Lung (tissue), 12 donors: ENCODE measurements around the gene ALG14. TPM values are rescaled to one million over a fixed set of nuclear protein-coding genes. Genes with fewer than 3 reads are reported as not detected.

Experiments
- ATAC-seq: fragments of 200-7000 bp; cut with Tn5 transposase; one replicate; pipeline ENCODE4 v1.9.1; 2020; ENCODE audit warnings: moderate number of reproducible peaks; ENCODE audit not compliant: insufficient read depth, low FRiP score
- DNase-seq, 3 donors: peaks; one replicate each; pipeline ENCODE4 v3.0.0-alpha.2; 2013 to 2017
- H3K27ac ChIP-seq, 2 donors: one replicate each; pipeline ENCODE4 v1.5.1; 2013; ENCODE audit warnings: mild to moderate bottlenecking in 2 of 2, moderate library complexity in 2 of 2, control low read depth in 1 of 2, inconsistent platforms in 1 of 2, low read depth in 1 of 2, low read length in 1 of 2
- H3K27me3 ChIP-seq, 3 donors: one replicate each; pipeline ENCODE4 v1.5.1; 2013; ENCODE audit warnings: low read length in 2 of 3; ENCODE audit not compliant: control insufficient read depth in 3 of 3, insufficient read depth in 3 of 3
- H3K36me3 ChIP-seq, 4 donors: one replicate each; pipeline ENCODE4 v1.5.1; 2013; ENCODE audit warnings: low read length in 4 of 4, mild to moderate bottlenecking in 1 of 4, moderate library complexity in 1 of 4; ENCODE audit not compliant: control insufficient read depth in 4 of 4, insufficient read depth in 4 of 4
- H3K4me1 ChIP-seq, 5 donors: one replicate each; pipeline ENCODE4 v1.5.1; 2013; ENCODE audit warnings: low read length in 5 of 5, mild to moderate bottlenecking in 2 of 5, moderate library complexity in 1 of 5; ENCODE audit not compliant: control insufficient read depth in 5 of 5, insufficient read depth in 5 of 5
- H3K4me3 ChIP-seq: one replicate; pipeline ENCODE4 v1.5.1; 2013; ENCODE audit warnings: mild to moderate bottlenecking, control low read depth, moderate library complexity
- H3K9ac ChIP-seq, 2 donors: one replicate each; pipeline ENCODE4 v1.5.1; 2013; ENCODE audit warnings: low read length in 2 of 2, control low read depth in 1 of 2; ENCODE audit not compliant: insufficient read depth in 1 of 2
- H3K9me3 ChIP-seq, 4 donors: one replicate each; pipeline ENCODE4 v1.5.1; 2013; ENCODE audit warnings: low read length in 3 of 4, mild to moderate bottlenecking in 1 of 4, moderate library complexity in 1 of 4; ENCODE audit not compliant: control insufficient read depth in 4 of 4, insufficient read depth in 3 of 4
- CTCF ChIP-seq: IDR thresholded peaks from 2 replicates; pipeline ENCODE4 v1.5.1; 2012; ENCODE audit warnings: mild to moderate bottlenecking; ENCODE audit errors: control extremely low read depth, extremely low read depth
- WGBS, 2 donors: extraction: QIAGEN DNeasy Blood & Tissue Kit; methylation state at CpG; one replicate each; pipeline ENCODE4 v1.1.7; 2013; 5-methylcytosine and 5-hydroxymethylcytosine counted together
- polyA plus RNA-seq, 2 donors: library from polyadenylated mRNA; stranded (reverse); fragments of 200-250 nt; gene quantifications; one replicate each; pipeline ENCODE4 v1.2.1, GENCODE V29; 2013
- total RNA-seq, 2 donors: library from RNA; depleted of rRNA in 1 of 2; stranded (reverse); fragments of >200 nt in 1 of 2; gene quantifications; one replicate each; pipeline ENCODE4 v1.2.1, GENCODE V29; 2014 to 2021
- donor health status: control.
- donor health status: control.
- donor health status: Bipolar disorder and iron deficiency.
- donor health status: healthy.
- donor health status: DM: yes; HTN: yes; CAD: no.

Gene ALG14
- total and polyA plus RNA-seq, 4 donors = 0.97 to 7.5 (median 1.6) TPM

- no peak overlapping the region for H3K9ac ChIP-seq
- DNase-seq (no peak), ATAC-seq (no peak)
- no peak overlapping the region for H3K4me3 ChIP-seq
- peaks cover 0 to 16% (median 7%) of the 10 kb centered on the region in 3 donors for H3K27me3 ChIP-seq
- 82 to 89% methylated on average over 6 of the region's 6 CpGs for WGBS, 2 donors
- peaks cover 0 to 17% (median 2%) of the 10 kb centered on the region in 5 donors for H3K4me1 ChIP-seq
- no peak overlapping the region for H3K27ac ChIP-seq
- H3K9me3 ChIP-seq = no peaks in the 10 kb centered on the region
- TF ChIP-seq CTCF = no peak
- H3K36me3 ChIP-seq = no peaks in the 10 kb centered on the region
Measured at GRCh38 chr1:95118710-95119109, 46.0 kb upstream of the ALG14 start.

GRCh38 chr1:95118067-95118499 is 45.3 kb upstream of the ALG14 start:
- Histone ChIP-seq H3K27me3 (peaks cover 0 to 16% (median 7%) of the 10 kb centered on the region in 3 donors), H3K4me1 (peaks cover 0 to 17% (median 2%) of the 10 kb centered on the region in 5 donors), H3K36me3 (no peaks in the 10 kb centered on the region), H3K27ac (peak overlapping the region; percentile 90 to 93), H3K9me3 (no peaks in the 10 kb centered on the region), H3K9ac (peak overlapping the region in 1 of 2 donors; percentile 69), H3K4me3 (peak overlapping the region; percentile 64)
- TF ChIP-seq CTCF = no peak
- ATAC-seq = no peak
- 22 to 27% methylated on average over 10 of the region's 10 CpGs for WGBS, 2 donors
- DNase-seq = peak in 2 of 3 donors; percentile 58 to 70

GRCh38 chr1:95117207-95118066 is 44.7 kb upstream of the ALG14 start, which contains the start of gene TLCD4:
Gene TLCD4, plus strand, starts transcription at chr1:95117355. Its CDS starts 26,547 bp downstream, at chr1:95143902.
- DNase-seq = peak; percentile 59 to 71 (median 69)
- no peak for TF ChIP-seq CTCF

More at GRCh38 chr1:95117207-95118066, 44.7 kb upstream of the ALG14 start, which contains the start of gene TLCD4:
- Histone ChIP-seq H3K4me3 (peak within 1 kb of the TSS; percentile 64), H3K36me3 (no peaks in the 10 kb centered on the region), H3K9ac (peak within 1 kb of the TSS; percentile 69 to 72), H3K4me1 (peaks cover 0 to 17% (median 2%) of the 10 kb centered on the region in 5 donors), H3K9me3 (no peaks in the 10 kb centered on the region), H3K27me3 (peaks cover 0 to 16% (median 7%) of the 10 kb centered on the region in 3 donors), H3K27ac (peak within 1 kb of the TSS; percentile 90 to 93)
- WGBS, 2 donors = 0 to 1% methylated on average over 51 to 108 of the region's 108 CpGs
- ATAC-seq = peak; percentile 87
